ENCODE measurements around the gene LINGO4. TPM values are rescaled to one million over a fixed set of nuclear protein-coding genes. Genes with fewer than 3 reads are reported as not detected.
A peak's percentile ranks its signal among the peaks of the same experiment; 100 is the strongest.

Gene LINGO4
- total RNA-seq = not detected in 2 replicates

- no peaks in the 10 kb centered on the region for H3K36me3 ChIP-seq (ENCODE audit: insufficient read depth, low read length)
- H4K20me1 ChIP-seq (ENCODE audit: insufficient read depth, low read length) = no peaks in the 10 kb centered on the region
- no peak within 1 kb of the TSS for H3K4me3 ChIP-seq (ENCODE audit: insufficient read depth, low read length)
- H3K27me3 ChIP-seq (ENCODE audit: insufficient read depth, low read length) = peaks cover 81% of the 10 kb centered on the region
- H3K4me1 ChIP-seq (ENCODE audit: insufficient read depth, low read length) = no peaks in the 10 kb centered on the region
- TF ChIP-seq CTCF (IDR thresholded peaks at IDR 0.05; ENCODE audit: extremely low read depth, low read depth, low read length) = no peak
- H3K27ac ChIP-seq (ENCODE audit: low read depth, low read length) = no peak within 1 kb of the TSS
- no peak within 1 kb of the TSS for H3K4me2 ChIP-seq (ENCODE audit: insufficient read depth, low read length)
- H3K79me2 ChIP-seq (ENCODE audit: insufficient read depth, low read length) = no peaks in the 10 kb centered on the region
- DNase-seq (ENCODE audit: insufficient read length, low spot score, missing footprints) = no peak
- no peaks in the 10 kb centered on the region for H3K9me3 ChIP-seq (ENCODE audit: low read depth, low read length)
- H2AFZ ChIP-seq (ENCODE audit: low read length) = no peak within 1 kb of the TSS
These were observed at the start of gene LINGO4 for GRCh38 chr1:151805066-151805820. LINGO4 (minus strand) TSS chr1:151805419; CDS start chr1:151802704, 2,715 bp downstream.

GRCh38 chr1:151854658-151855057 is 49.4 kb upstream of the LINGO4 start:
- Histone ChIP-seq H3K9me3 (ENCODE audit: low read depth, low read length) (no peaks in the 10 kb centered on the region), H4K20me1 (ENCODE audit: insufficient read depth, low read length) (no peaks in the 10 kb centered on the region), H3K4me1 (ENCODE audit: insufficient read depth, low read length) (no peaks in the 10 kb centered on the region), H3K79me2 (ENCODE audit: insufficient read depth, low read length) (no peaks in the 10 kb centered on the region), H3K4me2 (ENCODE audit: insufficient read depth, low read length) (no peak overlapping the region), H3K4me3 (ENCODE audit: insufficient read depth, low read length) (no peak overlapping the region), H3K36me3 (ENCODE audit: insufficient read depth, low read length) (no peaks in the 10 kb centered on the region), H2AFZ (ENCODE audit: low read length) (no peak overlapping the region), H3K27ac (ENCODE audit: low read depth, low read length) (no peak overlapping the region), H3K27me3 (ENCODE audit: insufficient read depth, low read length) (peaks cover 28% of the 10 kb centered on the region)
- DNase-seq (ENCODE audit: insufficient read length, low spot score, missing footprints) = peak; percentile 30
- no peak for TF ChIP-seq CTCF (IDR thresholded peaks at IDR 0.05; ENCODE audit: extremely low read depth, low read depth, low read length)

GRCh38 chr1:151853411-151853943 is 48.3 kb upstream of the LINGO4 start, which contains the start of gene THEM5:
THEM5 (minus strand) TSS chr1:151853712; CDS start chr1:151853565, 147 bp downstream.
- no peak for TF ChIP-seq CTCF (IDR thresholded peaks at IDR 0.05; ENCODE audit: extremely low read depth, low read depth, low read length)
- Histone ChIP-seq H3K79me2 (ENCODE audit: insufficient read depth, low read length) (no peaks in the 10 kb centered on the region), H3K9me3 (ENCODE audit: low read depth, low read length) (no peaks in the 10 kb centered on the region), H3K27ac (ENCODE audit: low read depth, low read length) (no peak within 1 kb of the TSS), H3K27me3 (ENCODE audit: insufficient read depth, low read length) (peaks cover 38% of the 10 kb centered on the region), H3K4me1 (ENCODE audit: insufficient read depth, low read length) (no peaks in the 10 kb centered on the region), H4K20me1 (ENCODE audit: insufficient read depth, low read length) (no peaks in the 10 kb centered on the region), H3K4me2 (ENCODE audit: insufficient read depth, low read length) (no peak within 1 kb of the TSS), H3K4me3 (ENCODE audit: insufficient read depth, low read length) (no peak within 1 kb of the TSS), H2AFZ (ENCODE audit: low read length) (no peak within 1 kb of the TSS), H3K36me3 (ENCODE audit: insufficient read depth, low read length) (no peaks in the 10 kb centered on the region)
- peak; percentile 39 for DNase-seq (ENCODE audit: insufficient read length, low spot score, missing footprints)

- Histone ChIP-seq H2AFZ (ENCODE audit: low read length) (no peak overlapping the region), H3K79me2 (ENCODE audit: insufficient read depth, low read length) (no peaks in the 10 kb centered on the region), H3K27me3 (ENCODE audit: insufficient read depth, low read length) (peaks cover 44% of the 10 kb centered on the region), H3K36me3 (ENCODE audit: insufficient read depth, low read length) (no peaks in the 10 kb centered on the region), H3K27ac (ENCODE audit: low read depth, low read length) (no peak overlapping the region), H3K4me3 (ENCODE audit: insufficient read depth, low read length) (no peak overlapping the region), H4K20me1 (ENCODE audit: insufficient read depth, low read length) (no peaks in the 10 kb centered on the region), H3K4me1 (ENCODE audit: insufficient read depth, low read length) (no peaks in the 10 kb centered on the region), H3K9me3 (ENCODE audit: low read depth, low read length) (no peaks in the 10 kb centered on the region), H3K4me2 (ENCODE audit: insufficient read depth, low read length) (no peak overlapping the region)
- no peak for TF ChIP-seq CTCF (IDR thresholded peaks at IDR 0.05; ENCODE audit: extremely low read depth, low read depth, low read length)
- DNase-seq (ENCODE audit: insufficient read length, low spot score, missing footprints) = peak; percentile 47
These were observed 47.5 kb upstream of the LINGO4 start for GRCh38 chr1:151852733-151853132.

All from osteoblast (primary cell).